ENCODE measurements around the gene OSGIN1. TPM values are rescaled to one million over a fixed set of nuclear protein-coding genes. Genes with fewer than 3 reads are reported as not detected.

Gene OSGIN1
- total RNA-seq, 4 donors from 2014 or later = 0.77 to 5.4 (median 1.2) TPM; not detected in 1

GRCh38 chr16:83920894-83921491 is 32.0 kb upstream of the OSGIN1 start:
- TF ChIP-seq CTCF (IDR thresholded peaks at IDR 0.05) (no peak), POLR2A (IDR thresholded peaks at IDR 0.05) (no peak)
- no peak overlapping the region for H3K4me3 ChIP-seq
- H3K9me3 ChIP-seq = no peaks in the 10 kb centered on the region
- DNase-seq = no peak
- H3K4me1 ChIP-seq = no peaks in the 10 kb centered on the region
- H3K27me3 ChIP-seq = no peaks in the 10 kb centered on the region
- H3K36me3 ChIP-seq = no peaks in the 10 kb centered on the region
- H3K27ac ChIP-seq = no peak overlapping the region
- intact Hi-C loops (cut with DNase I; ENCODE audit: low total_unique reads) = no loop called here

- H3K4me3 ChIP-seq = no peak overlapping the region
- no peaks in the 10 kb centered on the region for H3K9me3 ChIP-seq
- no peaks in the 10 kb centered on the region for H3K27me3 ChIP-seq
- TF ChIP-seq POLR2A (IDR thresholded peaks at IDR 0.05) (no peak), CTCF (IDR thresholded peaks at IDR 0.05) (no peak)
- no peak for DNase-seq
- no peaks in the 10 kb centered on the region for H3K36me3 ChIP-seq
- intact Hi-C loops (cut with DNase I; ENCODE audit: low total_unique reads) = no loop called here
- H3K27ac ChIP-seq = no peak overlapping the region
- H3K4me1 ChIP-seq = no peaks in the 10 kb centered on the region
These were observed 29.3 kb upstream of the OSGIN1 start for GRCh38 chr16:83923581-83924365.

- Histone ChIP-seq H3K27me3 (no peaks in the 10 kb centered on the region), H3K4me1 (no peaks in the 10 kb centered on the region), H3K27ac (no peak overlapping the region), H3K4me3 (no peak overlapping the region), H3K9me3 (no peaks in the 10 kb centered on the region), H3K36me3 (no peaks in the 10 kb centered on the region)
- no peak for DNase-seq
- no peak for TF ChIP-seq CTCF (IDR thresholded peaks at IDR 0.05)
- TF ChIP-seq POLR2A (IDR thresholded peaks at IDR 0.05) = no peak
- intact Hi-C loops (cut with DNase I; ENCODE audit: low total_unique reads) = no loop called here
These were observed 28.4 kb upstream of the OSGIN1 start for GRCh38 chr16:83924686-83925085.

- DNase-seq = no peak
- no peaks in the 10 kb centered on the region for H3K4me1 ChIP-seq
- no peak overlapping the region for H3K4me3 ChIP-seq
- H3K9me3 ChIP-seq = no peaks in the 10 kb centered on the region
- TF ChIP-seq POLR2A (IDR thresholded peaks at IDR 0.05) (no peak), CTCF (IDR thresholded peaks at IDR 0.05) (no peak)
- no peaks in the 10 kb centered on the region for H3K36me3 ChIP-seq
- H3K27ac ChIP-seq = no peak overlapping the region
- H3K27me3 ChIP-seq = no peaks in the 10 kb centered on the region
- intact Hi-C loops (cut with DNase I; ENCODE audit: low total_unique reads) = no loop called here
These were observed 27.7 kb upstream of the OSGIN1 start for GRCh38 chr16:83925095-83925905.
